Heart left ventricle (tissue), 16 donors: ENCODE data around the gene ASAP2. TPM values are rescaled to one million over a fixed set of nuclear protein-coding genes. Genes with fewer than 3 reads are reported as not detected.

ENCODE experiments used
- ATAC-seq, 4 donors: fragments of 200-7000 bp; cut with Tn5 transposase; one replicate each; pipeline ENCODE4 v1.9.1; 2020 to 2022; ENCODE audit warnings: moderate library complexity in 4 of 4, mild to moderate bottlenecking in 3 of 4, moderate number of reproducible peaks in 1 of 4
- DNase-seq, 5 donors: peaks; one replicate each; pipeline ENCODE4 v3.0.0-alpha.2; 2020
- H3K27ac ChIP-seq, 12 donors: fragments of 200-600 bp; sonication (generic) in 4 of 12; one replicate each; pipeline versions ENCODE4 v1.5.0 to v1.8.0; 2016 to 2022; ENCODE audit warnings: mild to moderate bottlenecking in 2 of 12
- H3K27me3 ChIP-seq, 9 donors: fragments of 200-600 bp; sonication (generic) in 2 of 9; one replicate each; pipeline versions ENCODE4 v1.5.1 to v1.8.0; 2016 to 2022; ENCODE audit warnings: mild to moderate bottlenecking in 3 of 9
- H3K36me3 ChIP-seq, 9 donors: fragments of 200-600 bp; sonication (generic) in 2 of 9; one replicate each; pipeline versions ENCODE4 v1.5.0 to v1.8.0; 2018 to 2022; ENCODE audit warnings: mild to moderate bottlenecking in 2 of 9
- H3K4me1 ChIP-seq, 12 donors: fragments of 200-600 bp; sonication (generic) in 4 of 12; one replicate each; pipeline versions ENCODE4 v1.5.0 to v1.8.0; 2016 to 2022; ENCODE audit warnings: mild to moderate bottlenecking in 3 of 12
- H3K4me3 ChIP-seq, 12 donors: fragments of 200-600 bp; sonication (generic) in 4 of 12; one replicate each; pipeline versions ENCODE4 v1.5.0 to v1.8.0; 2017 to 2022; ENCODE audit warnings: mild to moderate bottlenecking in 9 of 12, moderate library complexity in 4 of 12
- H3K9me3 ChIP-seq, 12 donors: fragments of 200-600 bp; sonication (generic) in 4 of 12; one replicate each; pipeline versions ENCODE4 v1.5.0 to v1.8.0; 2016 to 2022; ENCODE audit warnings: mild to moderate bottlenecking in 1 of 12
- CTCF ChIP-seq, 12 donors: fragments of 200-600 bp; sonication (generic) in 4 of 12; IDR thresholded peaks; one replicate each; pipeline versions ENCODE4 v1.5.0 to v1.8.0; 2018 to 2022; ENCODE audit warnings: antibody characterized with exemption in 12 of 12, mild to moderate bottlenecking in 5 of 12
- POLR2A ChIP-seq, 2 donors: fragments of 450-650 bp; IDR thresholded peaks; one replicate each; pipeline ENCODE4 v1.6.1; 2017; ENCODE audit warnings: antibody characterized with exemption in 2 of 2, mild to moderate bottlenecking in 2 of 2, moderate library complexity in 2 of 2
- WGBS, 4 donors: extraction: QIAGEN DNeasy Blood & Tissue Kit in 2 of 4; methylation state at CpG; one replicate each; pipeline versions ENCODE4 v1.1.5 to v1.1.7; 2013 to 2018; 5-methylcytosine and 5-hydroxymethylcytosine counted together
- intact Hi-C, 10 donors: fragments of 100-400 bp; cut with DNase I; formaldehyde crosslinking; loops; one replicate each; pipeline versions ENCODE4 v1.11.1 to v1.14.2; 2022
- polyA plus RNA-seq, 2 donors: library from polyadenylated mRNA; stranded (reverse); fragments of 200-250 nt; gene quantifications; one replicate each; pipeline ENCODE4 v1.2.3, GENCODE V29; 2013
- total RNA-seq, 9 donors: library from RNA; depleted of rRNA in 2 of 9; stranded (reverse); fragments of >200 nt in 2 of 9; fragmentation: NEBNext Ultra II Directional in 3 of 9; extraction: Animal tissue kit (Norgen Biotek cat#: 25700) in 3 of 9; gene quantifications; one replicate each; pipeline versions ENCODE4 v1.1.0 to v1.2.4, GENCODE V29; 2016 to 2023
- donor health status: ischemic (EF 13 %, LVEDD 7.1; RV severe dilation, severe dysfunction).
- donor health status: healthy with polysubstance abuse.
- donor health status: DM: no; HTN: yes; CAD: no.
- donor health status: DM: no; HTN: no; CAD: no.
- donor health status: ischemic (EF 25% LVEDD 6.9; RV normal size, moderate dysfunction).
- donor health status: ischemic (EF 25% LVEDD 5.7; RV mildly dilated, moderate dysfunction).
- donor health status: healthy.
- donor health status: DM: yes; HTN: yes; CAD: no.
- donor health status: ischemic (EF 35%, LVEDD 5.7; RV mildly dilated, moderate dysfunction).
- donor health status: nonischemic (EF 11% LVEDD 7.7; RV severe dilation, severe dysfunction).
- donor health status: DM: yes; HTN: yes; CAD: no.
- donor health status: PGD.
- donor health status: ischemic (EF 29% LVEDD 5.4; RV normal size, mild dysfunction).
- donor health status: nonischemic (EF 23%, LVEDD 6.1; RV moderate dilation, normal function).

Gene ASAP2
- total and polyA plus RNA-seq, 11 donors: 6.7 to 17.0 (median 11.9) TPM

GRCh38 chr2:9360701-9361100, 154.1 kb downstream of the ASAP2 start:
- ATAC-seq: no peak
- intact Hi-C loops: no loop called here
- H3K4me3 ChIP-seq: no peak overlapping the region
- no peak for DNase-seq
- no peaks in the 10 kb centered on the region for H3K27me3 ChIP-seq
- WGBS, 4 donors: 90 to 95% (median 91%) methylated on average over 2 of the region's 2 CpGs
- TF ChIP-seq POLR2A (IDR thresholded peaks at IDR 0.05) (no peak), CTCF (IDR thresholded peaks at IDR 0.05) (no peak)
- peaks cover 0 to 10% (median 0%) of the 10 kb centered on the region in 12 donors for H3K4me1 ChIP-seq
- peaks cover 0 to 96% (median 65%) of the 10 kb centered on the region in 9 donors for H3K36me3 ChIP-seq
- H3K9me3 ChIP-seq: no peaks in the 10 kb centered on the region
- no peak overlapping the region for H3K27ac ChIP-seq

- ATAC-seq (no peak), DNase-seq (no peak)
- Histone ChIP-seq H3K4me1 (peaks cover 0 to 11% (median 0%) of the 10 kb centered on the region in 12 donors), H3K9me3 (no peaks in the 10 kb centered on the region), H3K4me3 (no peak overlapping the region), H3K27me3 (no peaks in the 10 kb centered on the region), H3K36me3 (peaks cover 0 to 96% (median 65%) of the 10 kb centered on the region in 9 donors), H3K27ac (no peak overlapping the region)
- intact Hi-C loops: no loop called here
- TF ChIP-seq POLR2A (IDR thresholded peaks at IDR 0.05) (no peak), CTCF (IDR thresholded peaks at IDR 0.05) (no peak)
- WGBS, 4 donors: 85 to 87% (median 87%) methylated on average over 4 of the region's 4 CpGs
These were observed 157.8 kb downstream of the ASAP2 start for GRCh38 chr2:9364373-9364772.

- Histone ChIP-seq H3K4me3 (no peak overlapping the region), H3K4me1 (peaks cover 0 to 11% (median 0%) of the 10 kb centered on the region in 12 donors), H3K27me3 (no peaks in the 10 kb centered on the region), H3K36me3 (peaks cover 0 to 96% (median 65%) of the 10 kb centered on the region in 9 donors), H3K9me3 (no peaks in the 10 kb centered on the region), H3K27ac (no peak overlapping the region)
- ATAC-seq: peak in 3 of 4 donors; percentile 78 to 80 (median 79)
- intact Hi-C loops: no loop called here
- no peak for DNase-seq
- no peak for TF ChIP-seq CTCF (IDR thresholded peaks at IDR 0.05)
- TF ChIP-seq POLR2A (IDR thresholded peaks at IDR 0.05): no peak
- WGBS, 4 donors: 46 to 51% (median 47%) methylated on average over 4 of the region's 4 CpGs
These were observed 158.3 kb downstream of the ASAP2 start for GRCh38 chr2:9364791-9365497.

GRCh38 chr2:9365498-9366019, 158.9 kb downstream of the ASAP2 start:
- no peak for TF ChIP-seq POLR2A (IDR thresholded peaks at IDR 0.05)
- TF ChIP-seq CTCF (IDR thresholded peaks at IDR 0.05): no peak
- intact Hi-C loops: no loop called here
- Histone ChIP-seq H3K27me3 (no peaks in the 10 kb centered on the region), H3K4me3 (no peak overlapping the region), H3K4me1 (peaks cover 0 to 11% (median 0%) of the 10 kb centered on the region in 12 donors), H3K27ac (no peak overlapping the region), H3K9me3 (no peaks in the 10 kb centered on the region), H3K36me3 (peaks cover 0 to 96% (median 61%) of the 10 kb centered on the region in 9 donors)
- peak in 2 of 4 donors; percentile 21 to 50 for ATAC-seq
- no peak for DNase-seq
- 79 to 86% (median 82%) methylated on average over 8 of the region's 8 CpGs for WGBS, 4 donors
